HEK293 (cell line): ENCODE measurements around the gene DCLK1.

ENCODE experiments used
- CTCF ChIP-seq: fragments of 450-650 bp; formaldehyde crosslinking; IDR thresholded peaks from 2 replicates; pipeline ENCODE4 v1.5.1; 2016; ENCODE audit warnings: missing biosample characterization, missing genetic modification characterization
- YY2 ChIP-seq: fragments of 450-650 bp; formaldehyde crosslinking; IDR thresholded peaks from 2 replicates; pipeline ENCODE4 v1.5.1; 2016; ENCODE audit warnings: missing biosample characterization, missing genetic modification characterization
- ZBTB20 ChIP-seq: fragments of 450-650 bp; formaldehyde crosslinking; IDR thresholded peaks from 2 replicates; pipeline ENCODE4 v1.5.1; 2016; ENCODE audit warnings: missing biosample characterization, missing genetic modification characterization
- ZBTB8A ChIP-seq: fragments of 450-650 bp; formaldehyde crosslinking; IDR thresholded peaks from 2 replicates; pipeline ENCODE4 v1.5.1; 2016; ENCODE audit warnings: missing biosample characterization, missing genetic modification characterization
- ZNF214 ChIP-seq: fragments of 450-650 bp; formaldehyde crosslinking; IDR thresholded peaks from 2 replicates; pipeline ENCODE4 v1.5.1; 2017; ENCODE audit warnings: missing biosample characterization, mild to moderate bottlenecking, missing genetic modification characterization, borderline replicate concordance
- ZNF274 ChIP-seq, 2 experiments: fragments of 200-500 bp in 1 of 2; fragments of 450-650 bp in 1 of 2; sonication (Bioruptor generic) in 1 of 2; formaldehyde crosslinking in 1 of 2; IDR thresholded peaks; 2 replicates each; pipeline versions ENCODE4 v1.5.1 to v1.6.1; 2014 to 2016; ENCODE audit warnings: borderline replicate concordance in 1 of 2, inconsistent platforms in 1 of 2, low read length in 1 of 2, missing biosample characterization in 1 of 2, missing genetic modification characterization in 1 of 2
- ZNF433 ChIP-seq: fragments of 450-650 bp; formaldehyde crosslinking; IDR thresholded peaks from 2 replicates; pipeline ENCODE4 v1.5.1; 2016; ENCODE audit warnings: missing biosample characterization, missing genetic modification characterization, low read depth

DNA sequence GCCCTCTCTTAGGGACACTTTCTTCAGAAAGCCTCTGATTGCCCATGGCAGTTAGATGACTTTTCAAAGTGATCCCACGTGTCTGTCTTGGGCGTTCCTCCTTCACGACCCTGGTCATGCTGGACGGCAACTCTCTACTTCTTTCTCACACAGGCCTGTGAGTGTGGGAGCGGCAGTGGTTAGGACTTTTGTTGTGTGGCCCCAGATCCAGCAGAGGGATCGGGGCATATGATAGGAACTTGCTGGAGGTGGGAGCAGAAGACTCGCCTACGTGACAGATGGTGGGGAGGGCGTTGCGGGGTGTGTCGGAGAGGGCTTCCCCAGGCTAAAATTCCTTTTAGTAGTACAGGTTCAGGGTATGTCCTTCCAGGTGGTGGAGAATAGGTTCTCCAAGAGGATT, 365.2 kb downstream of the DCLK1 start:
- no peak for TF ChIP-seq ZNF274 (IDR thresholded peaks at IDR 0.05; ENCODE audit: low read length)
- TF ChIP-seq ZNF274 (tag by site-specific recombination; IDR thresholded peaks at IDR 0.05; ENCODE audit: borderline replicate concordance), result no peak
- TF ChIP-seq ZBTB20 (tag by site-specific recombination), result no peak
- TF ChIP-seq CTCF (tag by site-specific recombination), result no peak
- no peak for TF ChIP-seq ZNF433 (tag by site-specific recombination)
- no peak for TF ChIP-seq YY2 (tag by site-specific recombination)
- TF ChIP-seq ZBTB8A, result no peak
- no peak for TF ChIP-seq ZNF214
